ENCODE data around the gene ADGRF4. TPM values are rescaled to one million over a fixed set of nuclear protein-coding genes. Genes with fewer than 3 reads are reported as not detected.

Gene ADGRF4
- total RNA-seq, 1 experiment from 2014 or later: 0.03 TPM

DNA sequence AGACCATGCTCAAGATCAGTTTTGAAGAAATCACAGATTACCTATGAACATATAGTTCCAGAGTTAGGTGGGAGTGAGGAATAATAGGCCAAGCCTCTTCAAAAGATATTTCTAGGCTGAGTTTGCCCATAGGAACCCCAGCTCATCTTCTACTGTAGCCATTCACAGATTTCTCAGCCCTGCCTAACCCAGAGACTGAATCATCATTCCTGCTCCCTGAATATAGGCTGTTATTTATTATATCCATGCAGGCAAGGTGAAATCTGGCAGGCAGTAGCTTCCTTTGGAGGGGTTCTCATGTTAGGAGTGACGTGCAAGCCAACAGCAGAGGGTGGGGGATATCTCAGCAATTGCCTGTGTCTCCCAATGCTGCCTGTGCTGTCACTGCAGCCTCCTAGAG is 25.6 kb upstream of the ADGRF4 start:
- no peak overlapping the region for H3K4me3 ChIP-seq (ENCODE audit: insufficient read depth, low read depth, low read length)
- no peaks in the 10 kb centered on the region for H3K36me3 ChIP-seq (replicated peaks; ENCODE audit: control insufficient read depth, insufficient read depth, low read length)
- H3K27me3 ChIP-seq (ENCODE audit: control insufficient read depth, insufficient read depth, low read length): no peaks in the 10 kb centered on the region
- DNase-seq: no peak

DNA sequence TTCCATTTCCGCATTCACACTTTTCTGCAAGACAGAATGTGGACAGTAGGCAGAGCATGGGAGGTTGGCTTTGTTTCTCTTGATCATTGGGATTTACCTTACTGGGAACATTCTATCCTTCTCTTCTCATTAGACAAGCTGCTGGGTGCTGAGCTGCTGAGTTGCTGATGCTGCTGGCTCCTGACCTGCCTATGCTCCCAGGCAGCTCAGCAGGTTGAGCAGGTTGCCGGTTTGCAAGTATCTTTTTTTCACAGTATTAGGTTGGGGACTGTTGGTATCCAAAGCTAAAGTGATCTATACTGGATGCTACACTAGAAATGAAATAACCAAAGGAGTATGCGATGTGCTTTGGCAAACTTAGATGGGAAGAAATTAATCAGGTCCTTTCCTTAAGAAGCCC is 23.7 kb upstream of the ADGRF4 start:
- Histone ChIP-seq H3K27me3 (ENCODE audit: control insufficient read depth, insufficient read depth, low read length) (no peaks in the 10 kb centered on the region), H3K4me3 (ENCODE audit: insufficient read depth, low read depth, low read length) (no peak overlapping the region), H3K36me3 (replicated peaks; ENCODE audit: control insufficient read depth, insufficient read depth, low read length) (no peaks in the 10 kb centered on the region)
- DNase-seq: no peak

DNA sequence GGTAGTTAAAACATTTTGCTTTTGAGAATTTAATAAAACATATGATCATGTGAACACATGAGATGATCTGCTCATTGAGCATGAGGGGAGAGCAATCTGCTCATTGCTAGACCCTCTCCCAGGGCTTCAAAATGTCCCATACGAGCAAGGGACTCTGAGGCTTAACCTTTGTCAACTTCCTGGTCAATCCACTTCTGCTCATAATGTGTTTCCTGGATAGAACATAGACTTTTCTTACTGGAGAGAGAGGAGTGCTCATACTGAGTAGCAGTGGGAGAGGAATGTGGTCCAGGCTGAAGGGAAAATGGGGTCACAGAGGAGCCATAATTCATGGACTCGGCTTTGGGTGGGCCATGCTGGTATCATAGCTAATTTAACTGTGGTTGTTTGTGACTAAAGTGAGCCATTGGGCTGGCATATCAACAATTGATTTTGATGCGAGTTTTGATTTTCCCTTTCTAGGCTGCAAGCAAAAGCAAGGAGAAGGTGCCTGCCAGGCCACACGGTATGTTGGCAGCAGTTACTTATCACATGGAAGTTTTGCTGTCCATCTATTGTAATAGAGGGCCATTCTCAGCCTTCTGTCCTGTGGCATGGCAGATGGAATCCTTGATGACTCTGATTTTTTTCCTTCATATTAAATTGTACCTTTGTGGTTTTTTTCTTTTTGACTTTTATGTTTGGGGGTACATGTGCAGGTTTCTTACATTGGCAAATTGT is 20.8 kb upstream of the ADGRF4 start:
- no peak for DNase-seq
- no peak overlapping the region for H3K4me3 ChIP-seq (ENCODE audit: insufficient read depth, low read depth, low read length)
- no peaks in the 10 kb centered on the region for H3K36me3 ChIP-seq (replicated peaks; ENCODE audit: control insufficient read depth, insufficient read depth, low read length)
- no peaks in the 10 kb centered on the region for H3K27me3 ChIP-seq (ENCODE audit: control insufficient read depth, insufficient read depth, low read length)

DNA sequence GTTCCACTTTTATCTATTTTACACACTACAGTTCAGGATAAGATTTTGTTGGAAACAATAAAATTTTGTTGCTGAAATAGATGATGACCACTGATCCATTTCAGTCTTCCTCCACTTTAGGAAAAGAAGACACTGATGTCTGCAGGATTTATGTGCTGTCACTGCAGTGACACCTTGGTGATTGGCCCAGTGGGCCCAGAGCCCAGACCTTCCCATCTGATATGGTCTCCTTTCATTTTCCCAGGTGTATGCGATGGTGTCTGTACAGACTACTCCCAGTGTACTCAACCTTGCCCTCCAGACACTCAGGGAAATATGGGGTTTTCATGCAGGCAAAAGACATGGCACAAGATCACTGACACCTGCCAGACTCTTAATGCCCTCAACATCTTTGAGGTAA is 19.6 kb upstream of the ADGRF4 start:
- H3K36me3 ChIP-seq (replicated peaks; ENCODE audit: control insufficient read depth, insufficient read depth, low read length): no peaks in the 10 kb centered on the region
- H3K27me3 ChIP-seq (ENCODE audit: control insufficient read depth, insufficient read depth, low read length): no peaks in the 10 kb centered on the region
- H3K4me3 ChIP-seq (ENCODE audit: insufficient read depth, low read depth, low read length): no peak overlapping the region
- no peak for DNase-seq

DNA sequence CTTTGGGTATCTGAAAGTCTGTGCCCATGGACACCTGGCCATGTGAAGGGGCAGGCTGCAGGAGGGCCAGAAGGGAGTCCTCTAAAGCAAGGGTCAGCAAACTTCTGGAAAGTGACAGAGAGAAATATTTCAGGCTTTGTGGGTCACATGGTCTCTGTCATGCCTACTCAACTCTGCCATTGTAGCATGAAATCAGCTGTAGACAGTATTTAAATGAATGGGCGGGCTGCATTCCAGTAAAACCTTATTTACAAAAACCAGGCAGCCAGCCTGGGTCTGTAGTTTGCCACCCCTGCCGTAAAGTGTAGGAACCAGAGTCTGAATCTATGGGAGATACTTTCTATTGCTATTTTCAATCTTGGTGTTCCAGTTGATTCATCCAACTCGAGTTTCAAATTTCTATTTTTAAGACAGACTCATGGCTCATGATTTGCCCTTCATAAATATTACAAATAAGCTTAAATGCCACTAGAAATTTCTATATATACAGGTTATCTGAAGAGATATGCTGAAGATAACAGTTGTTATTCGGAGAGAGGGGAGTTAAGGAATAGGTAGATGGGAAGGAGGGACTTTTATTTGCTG is 19.0 kb upstream of the ADGRF4 start:
- no peaks in the 10 kb centered on the region for H3K36me3 ChIP-seq (replicated peaks; ENCODE audit: control insufficient read depth, insufficient read depth, low read length)
- DNase-seq: no peak
- H3K4me3 ChIP-seq (ENCODE audit: insufficient read depth, low read depth, low read length): no peak overlapping the region
- H3K27me3 ChIP-seq (ENCODE audit: control insufficient read depth, insufficient read depth, low read length): no peaks in the 10 kb centered on the region

DNA sequence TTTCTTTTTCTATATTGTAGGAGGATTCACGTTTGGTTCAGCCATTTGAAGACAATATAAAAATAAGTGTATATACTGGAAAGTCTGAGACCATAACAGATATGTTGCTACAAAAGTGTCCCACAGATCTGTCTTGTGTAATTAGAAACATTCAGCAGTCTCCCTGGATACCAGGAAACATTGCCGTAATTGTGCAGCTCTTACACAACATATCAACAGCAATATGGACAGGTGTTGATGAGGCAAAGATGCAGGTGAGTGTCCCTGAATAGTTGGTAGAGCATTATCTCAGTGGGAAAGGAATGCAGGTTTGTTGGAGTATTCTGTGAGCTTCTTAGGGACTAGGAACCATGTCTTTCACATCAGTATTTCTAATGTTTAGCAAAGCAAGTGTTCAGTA is 18.3 kb upstream of the ADGRF4 start:
- H3K4me3 ChIP-seq (ENCODE audit: insufficient read depth, low read depth, low read length): no peak overlapping the region
- no peaks in the 10 kb centered on the region for H3K36me3 ChIP-seq (replicated peaks; ENCODE audit: control insufficient read depth, insufficient read depth, low read length)
- H3K27me3 ChIP-seq (ENCODE audit: control insufficient read depth, insufficient read depth, low read length): no peaks in the 10 kb centered on the region
- DNase-seq: no peak

DNA sequence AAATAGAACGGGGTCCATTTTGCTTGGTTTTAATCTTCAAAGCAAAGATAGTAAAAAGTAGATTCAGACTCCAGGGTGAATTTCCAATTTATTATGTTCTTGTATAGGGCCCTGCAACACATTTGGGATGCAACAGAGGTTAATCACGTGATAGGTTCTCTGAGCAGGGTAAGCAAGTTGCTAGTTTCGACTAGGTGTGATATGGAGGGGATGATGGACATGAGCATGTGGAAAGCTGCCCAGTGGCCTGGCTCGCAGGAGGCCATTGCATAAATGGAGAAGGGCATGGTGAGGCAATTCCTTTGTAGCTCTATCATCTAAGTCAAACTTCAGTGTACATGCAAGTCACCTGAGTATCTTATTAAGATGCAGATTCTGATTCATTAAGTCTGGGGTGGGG is 17.7 kb upstream of the ADGRF4 start:
- Histone ChIP-seq H3K4me3 (ENCODE audit: insufficient read depth, low read depth, low read length) (no peak overlapping the region), H3K27me3 (ENCODE audit: control insufficient read depth, insufficient read depth, low read length) (no peaks in the 10 kb centered on the region), H3K36me3 (replicated peaks; ENCODE audit: control insufficient read depth, insufficient read depth, low read length) (no peaks in the 10 kb centered on the region)
- DNase-seq: no peak

DNA sequence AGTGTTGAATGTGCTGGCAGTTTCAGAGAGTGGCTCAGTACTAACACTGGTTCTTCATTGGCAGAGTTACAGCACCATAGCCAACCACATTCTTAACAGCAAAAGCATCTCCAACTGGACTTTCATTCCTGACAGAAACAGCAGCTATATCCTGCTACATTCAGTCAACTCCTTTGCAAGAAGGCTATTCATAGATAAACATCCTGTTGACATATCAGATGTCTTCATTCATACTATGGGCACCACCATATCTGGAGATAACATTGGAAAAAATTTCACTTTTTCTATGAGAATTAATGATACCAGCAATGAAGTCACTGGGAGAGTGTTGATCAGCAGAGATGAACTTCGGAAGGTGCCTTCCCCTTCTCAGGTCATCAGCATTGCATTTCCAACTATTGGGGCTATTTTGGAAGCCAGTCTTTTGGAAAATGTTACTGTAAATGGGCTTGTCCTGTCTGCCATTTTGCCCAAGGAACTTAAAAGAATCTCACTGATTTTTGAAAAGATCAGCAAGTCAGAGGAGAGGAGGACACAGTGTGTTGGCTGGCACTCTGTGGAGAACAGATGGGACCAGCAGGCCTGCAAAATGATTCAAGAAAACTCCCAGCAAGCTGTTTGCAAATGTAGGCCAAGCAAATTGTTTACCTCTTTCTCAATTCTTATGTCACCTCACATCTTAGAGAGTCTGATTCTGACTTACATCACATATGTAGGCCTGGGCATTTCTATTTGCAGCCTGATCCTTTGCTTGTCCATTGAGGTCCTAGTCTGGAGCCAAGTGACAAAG is 17.0 kb upstream of the ADGRF4 start:
- Histone ChIP-seq H3K36me3 (replicated peaks; ENCODE audit: control insufficient read depth, insufficient read depth, low read length) (no peaks in the 10 kb centered on the region), H3K27me3 (ENCODE audit: control insufficient read depth, insufficient read depth, low read length) (no peaks in the 10 kb centered on the region), H3K4me3 (ENCODE audit: insufficient read depth, low read depth, low read length) (no peak overlapping the region)
- DNase-seq: no peak

DNA sequence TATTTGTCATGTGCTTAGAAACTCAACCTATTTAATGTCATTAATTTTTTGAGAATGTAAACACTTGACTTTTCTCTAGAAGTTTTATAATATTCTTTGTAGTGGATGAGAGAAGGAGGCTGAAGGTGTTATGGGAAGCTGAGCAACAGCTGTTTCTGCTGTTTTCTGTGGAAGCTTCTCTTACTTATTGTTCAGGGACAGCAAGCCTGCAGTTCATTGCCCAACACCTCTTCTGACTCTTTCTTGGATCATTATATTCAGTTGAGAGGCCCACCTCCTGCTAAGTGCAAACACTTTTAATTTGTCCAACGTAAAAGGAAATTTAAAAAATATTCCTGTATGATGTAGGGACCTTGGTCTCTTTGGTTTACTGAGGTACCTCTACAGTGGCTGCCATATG is 12.0 kb upstream of the ADGRF4 start:
- Histone ChIP-seq H3K36me3 (replicated peaks; ENCODE audit: control insufficient read depth, insufficient read depth, low read length) (no peaks in the 10 kb centered on the region), H3K4me3 (ENCODE audit: insufficient read depth, low read depth, low read length) (no peak overlapping the region), H3K27me3 (ENCODE audit: control insufficient read depth, insufficient read depth, low read length) (no peaks in the 10 kb centered on the region)
- DNase-seq: no peak

DNA sequence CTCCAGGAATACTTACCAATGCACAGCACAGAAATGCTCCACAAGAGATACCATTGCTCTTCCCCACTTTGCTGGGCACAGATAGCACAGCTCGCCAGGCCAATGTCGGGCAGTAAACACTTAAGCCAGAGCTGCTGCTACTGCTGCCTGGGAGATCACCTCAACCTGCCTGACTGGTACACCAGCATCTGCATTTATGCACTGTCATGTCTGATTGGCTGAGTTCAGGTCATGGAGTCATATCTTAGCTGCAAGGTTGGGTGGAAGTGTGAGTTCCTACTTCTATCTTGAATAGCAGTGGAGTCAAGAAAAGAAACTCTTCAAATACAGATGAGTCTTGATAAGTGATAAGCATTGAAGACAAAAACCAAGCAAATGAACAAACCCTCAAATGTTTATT is 10.9 kb upstream of the ADGRF4 start:
- Histone ChIP-seq H3K27me3 (ENCODE audit: control insufficient read depth, insufficient read depth, low read length) (no peaks in the 10 kb centered on the region), H3K4me3 (ENCODE audit: insufficient read depth, low read depth, low read length) (no peak overlapping the region), H3K36me3 (replicated peaks; ENCODE audit: control insufficient read depth, insufficient read depth, low read length) (no peaks in the 10 kb centered on the region)
- no peak for DNase-seq

DNA sequence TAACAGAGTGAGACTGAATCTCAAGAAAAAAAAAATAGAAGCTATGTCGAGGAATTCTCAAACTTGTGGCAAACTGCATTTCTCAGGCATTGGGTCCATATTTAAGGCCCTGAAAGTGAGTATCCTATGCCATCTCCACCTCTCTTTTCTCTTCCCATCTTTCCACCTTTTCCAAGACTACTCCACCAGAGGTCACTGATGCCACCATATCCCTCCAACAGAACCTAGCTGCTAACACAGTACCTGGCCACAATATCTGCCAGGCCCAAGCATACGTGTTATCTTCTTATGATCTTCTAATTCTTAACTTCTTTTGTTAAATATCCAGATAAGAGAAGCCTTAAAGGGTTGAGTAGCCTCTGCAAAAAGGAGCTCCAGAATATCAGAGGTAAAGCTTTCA is 8.2 kb upstream of the ADGRF4 start:
- Histone ChIP-seq H3K4me3 (ENCODE audit: insufficient read depth, low read depth, low read length) (no peak overlapping the region), H3K27me3 (ENCODE audit: control insufficient read depth, insufficient read depth, low read length) (no peaks in the 10 kb centered on the region), H3K36me3 (replicated peaks; ENCODE audit: control insufficient read depth, insufficient read depth, low read length) (no peaks in the 10 kb centered on the region)
- DNase-seq: peak; percentile 17

DNA sequence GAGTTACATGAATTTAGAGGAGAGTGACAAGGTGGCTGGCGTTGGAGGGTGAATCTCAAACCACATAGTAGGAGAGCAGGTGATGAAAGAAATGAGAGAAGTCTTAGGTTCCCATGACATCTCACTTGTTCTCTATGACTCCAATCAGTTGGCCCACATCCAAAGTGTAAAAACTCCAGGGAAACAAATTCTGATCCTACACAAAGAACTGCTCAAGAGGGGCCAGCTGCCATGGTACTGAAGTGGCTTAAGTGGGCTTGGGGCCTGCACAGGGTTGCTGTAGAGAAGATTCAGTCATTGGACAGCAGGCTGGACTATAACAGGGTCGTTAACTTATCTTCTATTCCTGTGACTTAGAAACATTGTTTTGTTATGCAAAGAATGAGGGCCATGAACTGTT is 7.6 kb upstream of the ADGRF4 start:
- Histone ChIP-seq H3K36me3 (replicated peaks; ENCODE audit: control insufficient read depth, insufficient read depth, low read length) (no peaks in the 10 kb centered on the region), H3K4me3 (ENCODE audit: insufficient read depth, low read depth, low read length) (no peak overlapping the region), H3K27me3 (ENCODE audit: control insufficient read depth, insufficient read depth, low read length) (no peaks in the 10 kb centered on the region)
- DNase-seq: no peak

DNA sequence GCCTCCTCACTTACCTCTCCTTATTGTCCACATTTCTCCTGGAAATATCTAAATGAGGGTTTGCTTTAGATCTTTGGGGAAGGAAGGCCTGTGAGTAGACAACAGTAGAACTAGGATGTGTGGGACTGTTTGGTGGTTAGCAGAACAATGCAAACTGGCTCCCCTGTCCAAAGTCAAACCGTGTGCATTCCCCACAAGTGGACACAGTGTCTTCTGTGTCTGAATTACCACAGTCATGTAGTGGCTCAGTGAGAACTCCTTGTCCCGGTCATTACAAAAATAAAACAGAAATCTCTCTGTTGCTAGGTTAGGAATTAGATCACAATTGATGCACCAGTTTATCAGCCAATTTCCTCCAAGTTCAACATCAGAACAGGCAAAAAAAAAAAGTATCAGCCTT is 455 bp upstream of the ADGRF4 start:
- Histone ChIP-seq H3K27me3 (ENCODE audit: control insufficient read depth, insufficient read depth, low read length) (no peaks in the 10 kb centered on the region), H3K36me3 (replicated peaks; ENCODE audit: control insufficient read depth, insufficient read depth, low read length) (no peaks in the 10 kb centered on the region), H3K4me3 (ENCODE audit: insufficient read depth, low read depth, low read length) (no peak overlapping the region)
- DNase-seq: no peak

DNA sequence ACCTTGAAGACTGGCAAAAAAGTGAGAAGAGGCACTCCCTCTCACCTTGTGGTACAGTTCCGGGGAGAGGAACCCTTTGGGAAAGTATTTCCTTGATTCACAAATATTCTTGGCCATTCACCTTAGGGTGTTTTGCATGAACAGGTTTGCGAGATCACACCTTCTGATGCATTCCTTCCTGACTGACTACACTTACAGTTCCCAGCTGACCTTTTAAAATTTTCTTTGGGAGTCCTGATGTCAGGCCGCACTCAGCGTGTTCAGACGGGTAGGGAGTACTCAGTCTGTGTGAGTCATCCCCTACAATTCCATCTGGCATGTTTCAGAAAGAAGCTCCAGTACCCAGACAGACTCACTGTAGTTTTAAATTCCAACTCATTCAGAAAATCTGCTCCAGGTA is 1.7 kb downstream of the ADGRF4 start:
- Histone ChIP-seq H3K36me3 (replicated peaks; ENCODE audit: control insufficient read depth, insufficient read depth, low read length) (no peaks in the 10 kb centered on the region), H3K4me3 (ENCODE audit: insufficient read depth, low read depth, low read length) (no peak overlapping the region), H3K27me3 (ENCODE audit: control insufficient read depth, insufficient read depth, low read length) (no peaks in the 10 kb centered on the region)
- DNase-seq: no peak

DNA sequence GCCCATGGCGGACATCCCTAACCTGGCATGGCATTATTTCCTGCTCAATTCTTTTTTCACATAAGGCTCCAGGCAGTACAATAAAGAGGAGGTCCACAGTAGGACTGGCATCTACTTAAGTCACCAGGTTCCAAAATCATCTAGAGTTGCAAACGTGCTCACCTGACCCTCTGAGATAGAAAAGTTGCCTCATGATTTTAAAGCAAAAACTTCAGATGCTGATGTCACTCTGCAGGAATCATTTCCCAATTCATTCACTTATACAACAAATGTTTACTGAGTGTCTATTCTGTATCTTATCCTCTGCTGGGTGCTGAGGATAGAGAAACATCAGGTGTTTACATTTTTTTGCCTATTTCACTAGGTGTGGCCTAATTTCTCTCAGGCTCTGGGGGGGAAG is 2.2 kb downstream of the ADGRF4 start:
- Histone ChIP-seq H3K36me3 (replicated peaks; ENCODE audit: control insufficient read depth, insufficient read depth, low read length) (no peaks in the 10 kb centered on the region), H3K27me3 (ENCODE audit: control insufficient read depth, insufficient read depth, low read length) (no peaks in the 10 kb centered on the region), H3K4me3 (ENCODE audit: insufficient read depth, low read depth, low read length) (no peak overlapping the region)
- DNase-seq: no peak

All from H7 (cell line).